ENCODE data around the gene ATRNL1. TPM values are rescaled to one million over a fixed set of nuclear protein-coding genes. Genes with fewer than 3 reads are reported as not detected.

Gene ATRNL1
- total and polyA plus RNA-seq, 2 experiments from 2014 or later, result 4.8 to 29.7 TPM

DNA sequence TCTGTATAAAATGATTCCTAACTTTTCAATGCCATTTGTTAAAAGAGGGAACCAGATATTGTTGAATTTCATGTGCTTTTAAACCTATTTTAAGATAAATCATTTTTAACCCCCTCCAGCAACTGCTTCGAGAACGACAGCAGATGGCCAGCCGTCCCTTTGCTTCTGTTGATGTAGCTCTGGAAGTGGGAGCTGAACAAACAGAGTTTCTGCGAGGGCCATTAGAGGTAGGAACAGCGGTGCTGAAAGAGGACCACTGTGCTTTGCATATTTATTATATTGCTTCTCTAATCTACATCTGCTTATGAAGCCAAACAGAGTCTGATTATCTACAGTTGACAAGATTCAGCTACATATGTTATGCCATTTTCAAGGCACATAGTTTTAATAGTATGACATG, 634.0 kb downstream of the ATRNL1 start:
- Histone ChIP-seq H3K4me2 (no peak overlapping the region), H2AFZ (no peak overlapping the region), H4K20me1 (replicated peaks; ENCODE audit: insufficient read depth) (no peaks in the 10 kb centered on the region), H3K9me2 (ENCODE audit: insufficient read depth) (no peaks in the 10 kb centered on the region), H3F3A (replicated peaks; ENCODE audit: low read depth) (no peaks in the 10 kb centered on the region), H3K36me3 (ENCODE audit: insufficient read depth) (no peaks in the 10 kb centered on the region), H3K79me2 (replicated peaks; ENCODE audit: insufficient read depth) (no peaks in the 10 kb centered on the region), H3K4me3 (no peak overlapping the region), H3K4me1 (ENCODE audit: insufficient read depth) (no peaks in the 10 kb centered on the region), H3K27me3 (ENCODE audit: insufficient read depth) (no peaks in the 10 kb centered on the region), H3K27ac (ENCODE audit: low read depth) (no peak overlapping the region)
- no peak for ATAC-seq
- H3K4me1 Mint-ChIP-seq, result no peaks in the 10 kb centered on the region; the same call in 2 of the 3 replicates
- no peaks in the 10 kb centered on the region for H3K36me3 Mint-ChIP-seq (ENCODE audit: low read depth)
- H3K27me3 Mint-ChIP-seq (ENCODE audit: insufficient read depth, low read depth, poor library complexity), result no peaks in the 10 kb centered on the region
- no peak overlapping the region for H3K4me3 Mint-ChIP-seq
- TF ChIP-seq ZNF114 (CRISPR knock-in tag; IDR thresholded peaks at IDR 0.05), result no peak
- TF ChIP-seq, protein P1, sequence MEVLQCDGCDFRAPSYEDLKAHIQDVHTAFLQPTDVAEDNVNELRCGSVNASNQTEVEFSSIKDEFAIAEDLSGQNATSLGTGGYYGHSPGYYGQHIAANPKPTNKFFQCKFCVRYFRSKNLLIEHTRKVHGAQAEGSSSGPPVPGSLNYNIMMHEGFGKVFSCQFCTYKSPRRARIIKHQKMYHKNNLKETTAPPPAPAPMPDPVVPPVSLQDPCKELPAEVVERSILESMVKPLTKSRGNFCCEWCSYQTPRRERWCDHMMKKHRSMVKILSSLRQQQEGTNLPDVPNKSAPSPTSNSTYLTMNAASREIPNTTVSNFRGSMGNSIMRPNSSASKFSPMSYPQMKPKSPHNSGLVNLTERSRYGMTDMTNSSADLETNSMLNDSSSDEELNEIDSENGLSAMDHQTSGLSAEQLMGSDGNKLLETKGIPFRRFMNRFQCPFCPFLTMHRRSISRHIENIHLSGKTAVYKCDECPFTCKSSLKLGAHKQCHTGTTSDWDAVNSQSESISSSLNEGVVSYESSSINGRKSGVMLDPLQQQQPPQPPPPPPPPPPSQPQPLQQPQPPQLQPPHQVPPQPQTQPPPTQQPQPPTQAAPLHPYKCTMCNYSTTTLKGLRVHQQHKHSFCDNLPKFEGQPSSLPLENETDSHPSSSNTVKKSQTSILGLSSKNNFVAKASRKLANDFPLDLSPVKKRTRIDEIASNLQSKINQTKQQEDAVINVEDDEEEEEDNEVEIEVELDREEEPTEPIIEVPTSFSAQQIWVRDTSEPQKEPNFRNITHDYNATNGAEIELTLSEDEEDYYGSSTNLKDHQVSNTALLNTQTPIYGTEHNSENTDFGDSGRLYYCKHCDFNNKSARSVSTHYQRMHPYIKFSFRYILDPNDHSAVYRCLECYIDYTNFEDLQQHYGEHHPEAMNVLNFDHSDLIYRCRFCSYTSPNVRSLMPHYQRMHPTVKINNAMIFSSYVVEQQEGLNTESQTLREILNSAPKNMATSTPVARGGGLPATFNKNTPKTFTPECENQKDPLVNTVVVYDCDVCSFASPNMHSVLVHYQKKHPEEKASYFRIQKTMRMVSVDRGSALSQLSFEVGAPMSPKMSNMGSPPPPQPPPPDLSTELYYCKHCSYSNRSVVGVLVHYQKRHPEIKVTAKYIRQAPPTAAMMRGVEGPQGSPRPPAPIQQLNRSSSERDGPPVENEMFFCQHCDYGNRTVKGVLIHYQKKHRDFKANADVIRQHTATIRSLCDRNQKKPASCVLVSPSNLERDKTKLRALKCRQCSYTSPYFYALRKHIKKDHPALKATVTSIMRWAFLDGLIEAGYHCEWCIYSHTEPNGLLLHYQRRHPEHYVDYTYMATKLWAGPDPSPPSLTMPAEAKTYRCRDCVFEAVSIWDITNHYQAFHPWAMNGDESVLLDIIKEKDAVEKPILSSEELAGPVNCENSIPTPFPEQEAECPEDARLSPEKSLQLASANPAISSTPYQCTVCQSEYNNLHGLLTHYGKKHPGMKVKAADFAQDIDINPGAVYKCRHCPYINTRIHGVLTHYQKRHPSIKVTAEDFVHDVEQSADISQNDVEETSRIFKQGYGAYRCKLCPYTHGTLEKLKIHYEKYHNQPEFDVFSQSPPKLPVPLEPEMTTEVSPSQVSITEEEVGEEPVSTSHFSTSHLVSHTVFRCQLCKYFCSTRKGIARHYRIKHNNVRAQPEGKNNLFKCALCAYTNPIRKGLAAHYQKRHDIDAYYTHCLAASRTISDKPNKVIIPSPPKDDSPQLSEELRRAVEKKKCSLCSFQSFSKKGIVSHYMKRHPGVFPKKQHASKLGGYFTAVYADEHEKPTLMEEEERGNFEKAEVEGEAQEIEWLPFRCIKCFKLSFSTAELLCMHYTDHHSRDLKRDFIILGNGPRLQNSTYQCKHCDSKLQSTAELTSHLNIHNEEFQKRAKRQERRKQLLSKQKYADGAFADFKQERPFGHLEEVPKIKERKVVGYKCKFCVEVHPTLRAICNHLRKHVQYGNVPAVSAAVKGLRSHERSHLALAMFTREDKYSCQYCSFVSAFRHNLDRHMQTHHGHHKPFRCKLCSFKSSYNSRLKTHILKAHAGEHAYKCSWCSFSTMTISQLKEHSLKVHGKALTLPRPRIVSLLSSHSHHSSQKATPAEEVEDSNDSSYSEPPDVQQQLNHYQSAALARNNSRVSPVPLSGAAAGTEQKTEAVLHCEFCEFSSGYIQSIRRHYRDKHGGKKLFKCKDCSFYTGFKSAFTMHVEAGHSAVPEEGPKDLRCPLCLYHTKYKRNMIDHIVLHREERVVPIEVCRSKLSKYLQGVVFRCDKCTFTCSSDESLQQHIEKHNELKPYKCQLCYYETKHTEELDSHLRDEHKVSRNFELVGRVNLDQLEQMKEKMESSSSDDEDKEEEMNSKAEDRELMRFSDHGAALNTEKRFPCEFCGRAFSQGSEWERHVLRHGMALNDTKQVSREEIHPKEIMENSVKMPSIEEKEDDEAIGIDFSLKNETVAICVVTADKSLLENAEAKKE (CRISPR knock-in tag; IDR thresholded peaks at IDR 0.05), result no peak
- TF ChIP-seq CREB1 (CRISPR knock-in tag; IDR thresholded peaks at IDR 0.05; ENCODE audit: low read depth), result no peak
- TF ChIP-seq, protein P2, sequence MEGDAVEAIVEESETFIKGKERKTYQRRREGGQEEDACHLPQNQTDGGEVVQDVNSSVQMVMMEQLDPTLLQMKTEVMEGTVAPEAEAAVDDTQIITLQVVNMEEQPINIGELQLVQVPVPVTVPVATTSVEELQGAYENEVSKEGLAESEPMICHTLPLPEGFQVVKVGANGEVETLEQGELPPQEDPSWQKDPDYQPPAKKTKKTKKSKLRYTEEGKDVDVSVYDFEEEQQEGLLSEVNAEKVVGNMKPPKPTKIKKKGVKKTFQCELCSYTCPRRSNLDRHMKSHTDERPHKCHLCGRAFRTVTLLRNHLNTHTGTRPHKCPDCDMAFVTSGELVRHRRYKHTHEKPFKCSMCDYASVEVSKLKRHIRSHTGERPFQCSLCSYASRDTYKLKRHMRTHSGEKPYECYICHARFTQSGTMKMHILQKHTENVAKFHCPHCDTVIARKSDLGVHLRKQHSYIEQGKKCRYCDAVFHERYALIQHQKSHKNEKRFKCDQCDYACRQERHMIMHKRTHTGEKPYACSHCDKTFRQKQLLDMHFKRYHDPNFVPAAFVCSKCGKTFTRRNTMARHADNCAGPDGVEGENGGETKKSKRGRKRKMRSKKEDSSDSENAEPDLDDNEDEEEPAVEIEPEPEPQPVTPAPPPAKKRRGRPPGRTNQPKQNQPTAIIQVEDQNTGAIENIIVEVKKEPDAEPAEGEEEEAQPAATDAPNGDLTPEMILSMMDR (conservative IDR thresholded peaks at IDR 0.05; ENCODE audit: low read depth in 2 of 2), result no peak
- no peak for TF ChIP-seq JUNB (IDR thresholded peaks at IDR 0.05; ENCODE audit: unreplicated experiment)
- TF ChIP-seq, protein P3, sequence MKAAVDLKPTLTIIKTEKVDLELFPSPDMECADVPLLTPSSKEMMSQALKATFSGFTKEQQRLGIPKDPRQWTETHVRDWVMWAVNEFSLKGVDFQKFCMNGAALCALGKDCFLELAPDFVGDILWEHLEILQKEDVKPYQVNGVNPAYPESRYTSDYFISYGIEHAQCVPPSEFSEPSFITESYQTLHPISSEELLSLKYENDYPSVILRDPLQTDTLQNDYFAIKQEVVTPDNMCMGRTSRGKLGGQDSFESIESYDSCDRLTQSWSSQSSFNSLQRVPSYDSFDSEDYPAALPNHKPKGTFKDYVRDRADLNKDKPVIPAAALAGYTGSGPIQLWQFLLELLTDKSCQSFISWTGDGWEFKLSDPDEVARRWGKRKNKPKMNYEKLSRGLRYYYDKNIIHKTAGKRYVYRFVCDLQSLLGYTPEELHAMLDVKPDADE (IDR thresholded peaks at IDR 0.05), result no peak
- no peak for TF ChIP-seq EZH2 (IDR thresholded peaks at IDR 0.05; ENCODE audit: low read depth, unreplicated experiment)
- TF ChIP-seq STAT1 (IDR thresholded peaks at IDR 0.05; ENCODE audit: unreplicated experiment), result no peak
- TF ChIP-seq NANOG (IDR thresholded peaks at IDR 0.05; ENCODE audit: borderline replicate concordance), result no peak
- no peak for TF ChIP-seq ZNF331 (CRISPR knock-in tag; IDR thresholded peaks at IDR 0.05; ENCODE audit: low read depth)
- no peak for TF ChIP-seq EZH2phosphoT487 (IDR thresholded peaks at IDR 0.05; ENCODE audit: unreplicated experiment)
- no peak for TF ChIP-seq POLR2AphosphoS5 (IDR thresholded peaks at IDR 0.05; ENCODE audit: low read depth)
- TF ChIP-seq, protein P4, sequence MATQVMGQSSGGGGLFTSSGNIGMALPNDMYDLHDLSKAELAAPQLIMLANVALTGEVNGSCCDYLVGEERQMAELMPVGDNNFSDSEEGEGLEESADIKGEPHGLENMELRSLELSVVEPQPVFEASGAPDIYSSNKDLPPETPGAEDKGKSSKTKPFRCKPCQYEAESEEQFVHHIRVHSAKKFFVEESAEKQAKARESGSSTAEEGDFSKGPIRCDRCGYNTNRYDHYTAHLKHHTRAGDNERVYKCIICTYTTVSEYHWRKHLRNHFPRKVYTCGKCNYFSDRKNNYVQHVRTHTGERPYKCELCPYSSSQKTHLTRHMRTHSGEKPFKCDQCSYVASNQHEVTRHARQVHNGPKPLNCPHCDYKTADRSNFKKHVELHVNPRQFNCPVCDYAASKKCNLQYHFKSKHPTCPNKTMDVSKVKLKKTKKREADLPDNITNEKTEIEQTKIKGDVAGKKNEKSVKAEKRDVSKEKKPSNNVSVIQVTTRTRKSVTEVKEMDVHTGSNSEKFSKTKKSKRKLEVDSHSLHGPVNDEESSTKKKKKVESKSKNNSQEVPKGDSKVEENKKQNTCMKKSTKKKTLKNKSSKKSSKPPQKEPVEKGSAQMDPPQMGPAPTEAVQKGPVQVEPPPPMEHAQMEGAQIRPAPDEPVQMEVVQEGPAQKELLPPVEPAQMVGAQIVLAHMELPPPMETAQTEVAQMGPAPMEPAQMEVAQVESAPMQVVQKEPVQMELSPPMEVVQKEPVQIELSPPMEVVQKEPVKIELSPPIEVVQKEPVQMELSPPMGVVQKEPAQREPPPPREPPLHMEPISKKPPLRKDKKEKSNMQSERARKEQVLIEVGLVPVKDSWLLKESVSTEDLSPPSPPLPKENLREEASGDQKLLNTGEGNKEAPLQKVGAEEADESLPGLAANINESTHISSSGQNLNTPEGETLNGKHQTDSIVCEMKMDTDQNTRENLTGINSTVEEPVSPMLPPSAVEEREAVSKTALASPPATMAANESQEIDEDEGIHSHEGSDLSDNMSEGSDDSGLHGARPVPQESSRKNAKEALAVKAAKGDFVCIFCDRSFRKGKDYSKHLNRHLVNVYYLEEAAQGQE (IDR thresholded peaks at IDR 0.05; ENCODE audit: unreplicated experiment), result no peak
- no peak for DNase-seq (ENCODE audit: low spot score)
- H3K9me3 Mint-ChIP-seq, result no peaks in the 10 kb centered on the region
- no peak overlapping the region for H3K27ac Mint-ChIP-seq

Measured in GM23338 (cell line).